Gastrocnemius medialis (tissue), 4 donors: ENCODE measurements around the gene PIKFYVE. TPM values are rescaled to one million over a fixed set of nuclear protein-coding genes. Genes with fewer than 3 reads are reported as not detected.

ENCODE experiments used
- ATAC-seq, 2 donors: fragments of 150-250 bp; one replicate each; pipeline ENCODE4 v1.9.1; 2016
- DNase-seq, 2 donors: peaks; one replicate each; pipeline ENCODE4 v3.0.0-alpha.2; 2019
- H3K27ac ChIP-seq, 4 donors: fragments of 200-600 bp; sonication (generic); 1 replicate in 1 of 4; 2 replicates in 3 of 4; pipeline ENCODE4 v1.5.1; 2016 to 2018; ENCODE audit warnings: mild to moderate bottlenecking in 2 of 4, moderate library complexity in 1 of 4
- H3K27me3 ChIP-seq, 3 donors: fragments of 200-600 bp; sonication (generic) in 2 of 3; 1 replicate in 1 of 3; 2 replicates in 2 of 3; pipeline versions ENCODE4 v1.5.1 to v1.6.0; 2016 to 2019; ENCODE audit warnings: mild to moderate bottlenecking in 1 of 3, moderate library complexity in 1 of 3
- H3K36me3 ChIP-seq, 2 donors: fragments of 200-600 bp; sonication (generic) in 1 of 2; one replicate each; pipeline ENCODE4 v1.5.1; 2017 to 2018
- H3K4me1 ChIP-seq, 2 donors: fragments of 200-600 bp; sonication (generic) in 1 of 2; one replicate each; pipeline ENCODE4 v1.5.1; 2016 to 2017; ENCODE audit warnings: mild to moderate bottlenecking in 2 of 2
- H3K4me3 ChIP-seq, 4 donors: fragments of 200-600 bp; sonication (generic) in 3 of 4; 1 replicate in 1 of 4; 2 replicates in 3 of 4; pipeline ENCODE4 v1.5.1; 2016 to 2019; ENCODE audit warnings: mild to moderate bottlenecking in 2 of 4
- H3K9me3 ChIP-seq, 3 donors: fragments of 200-600 bp; sonication (generic) in 2 of 3; 1 replicate in 1 of 3; 2 replicates in 2 of 3; pipeline ENCODE4 v1.5.1; 2016 to 2019
- CTCF ChIP-seq, 5 experiments: fragments of 450-650 bp in 3 of 5; fragments of 200-600 bp in 2 of 5; sonication (generic) in 2 of 5; IDR thresholded peaks in 4 of 5; conservative IDR thresholded peaks in 1 of 5; 1 replicate in 4 of 5; 2 replicates in 1 of 5; pipeline ENCODE4 v1.5.1; 2016 to 2019; ENCODE audit warnings: antibody characterized with exemption in 5 of 5, mild to moderate bottlenecking in 3 of 5, moderate library complexity in 3 of 5
- POLR2A ChIP-seq, 2 donors: fragments of 450-650 bp; IDR thresholded peaks; one replicate each; pipeline ENCODE4 v1.6.1; 2017; ENCODE audit warnings: antibody characterized with exemption in 2 of 2, mild to moderate bottlenecking in 2 of 2, moderate library complexity in 2 of 2
- in situ Hi-C, 4 donors: fragments of 200-750 bp; cut with MboI; loops; one replicate each; pipeline versions ENCODE4 v1.15.0 to v1.8.0; 2017; ENCODE audit warnings: low sequenced_read_pairs in 4 of 4
- intact Hi-C: fragments of 100-400 bp; cut with DNase I; formaldehyde crosslinking; loops from one replicate; pipeline ENCODE4 v1.15.1; 2023; ENCODE audit warnings: low total_unique reads
- total RNA-seq, 4 donors: library from RNA; depleted of rRNA; stranded (reverse); fragments of >200 nt; gene quantifications; one replicate each; pipeline versions ENCODE4 v1.1.0 to v1.2.3, GENCODE V29; 2016

PIKFYVE gene
- total RNA-seq, 4 donors from 2014 or later, result 14.0 to 23.9 (median 17.9) TPM

- no peak overlapping the region for H3K4me3 ChIP-seq
- peaks cover 0 to 35% of the 10 kb centered on the region in 2 donors for H3K36me3 ChIP-seq
- H3K9me3 ChIP-seq, result no peaks in the 10 kb centered on the region
- DNase-seq, result no peak
- TF ChIP-seq POLR2A (IDR thresholded peaks at IDR 0.05), result no peak
- no peak for TF ChIP-seq CTCF (IDR thresholded peaks at IDR 0.05 in 4 of 5, conservative IDR thresholded peaks at IDR 0.05 in 1 of 5)
- H3K27me3 ChIP-seq, result no peaks in the 10 kb centered on the region
- in situ Hi-C loops, result no loop called here
- H3K27ac ChIP-seq, result no peak overlapping the region
- intact Hi-C loops, result no loop called here
- no peaks in the 10 kb centered on the region for H3K4me1 ChIP-seq
- no peak for ATAC-seq
Observed at GRCh38 chr2:208295834-208296233, 29.8 kb downstream of the PIKFYVE start.

GRCh38 chr2:208296610-208297009 is 30.6 kb downstream of the PIKFYVE start:
- ATAC-seq (no peak), DNase-seq (no peak)
- Histone ChIP-seq H3K36me3 (peaks cover 0 to 39% of the 10 kb centered on the region in 2 donors), H3K4me3 (no peak overlapping the region), H3K9me3 (no peaks in the 10 kb centered on the region), H3K27me3 (no peaks in the 10 kb centered on the region), H3K4me1 (no peaks in the 10 kb centered on the region), H3K27ac (no peak overlapping the region)
- in situ Hi-C loops, result no loop called here
- TF ChIP-seq CTCF (IDR thresholded peaks at IDR 0.05 in 4 of 5, conservative IDR thresholded peaks at IDR 0.05 in 1 of 5) (no peak), POLR2A (IDR thresholded peaks at IDR 0.05) (no peak)
- intact Hi-C loops, result no loop called here

GRCh38 chr2:208297961-208298360 is 31.9 kb downstream of the PIKFYVE start:
- H3K4me3 ChIP-seq, result no peak overlapping the region
- no peaks in the 10 kb centered on the region for H3K27me3 ChIP-seq
- DNase-seq, result no peak
- H3K36me3 ChIP-seq, result peaks cover 0 to 48% of the 10 kb centered on the region in 2 donors
- intact Hi-C loops (no loop called here), in situ Hi-C loops (no loop called here)
- H3K4me1 ChIP-seq, result no peaks in the 10 kb centered on the region
- TF ChIP-seq POLR2A (IDR thresholded peaks at IDR 0.05) (no peak), CTCF (IDR thresholded peaks at IDR 0.05 in 4 of 5, conservative IDR thresholded peaks at IDR 0.05 in 1 of 5) (no peak)
- H3K27ac ChIP-seq, result no peak overlapping the region
- ATAC-seq, result no peak
- no peaks in the 10 kb centered on the region for H3K9me3 ChIP-seq

GRCh38 chr2:208300847-208301618 is 35.0 kb downstream of the PIKFYVE start:
- peaks cover 0 to 69% of the 10 kb centered on the region in 2 donors for H3K36me3 ChIP-seq
- H3K27ac ChIP-seq, result no peak overlapping the region
- no peaks in the 10 kb centered on the region for H3K27me3 ChIP-seq
- TF ChIP-seq POLR2A (IDR thresholded peaks at IDR 0.05) (no peak), CTCF (IDR thresholded peaks at IDR 0.05 in 4 of 5, conservative IDR thresholded peaks at IDR 0.05 in 1 of 5) (no peak)
- ATAC-seq (no peak), DNase-seq (no peak)
- H3K4me3 ChIP-seq, result no peak overlapping the region
- H3K9me3 ChIP-seq, result no peaks in the 10 kb centered on the region
- in situ Hi-C loops, result no loop called here
- H3K4me1 ChIP-seq, result no peaks in the 10 kb centered on the region
- intact Hi-C loops, result no loop called here
